Heart right ventricle (tissue), 16 donors: ENCODE measurements around the gene FAM184B. TPM values are rescaled to one million over a fixed set of nuclear protein-coding genes. Genes with fewer than 3 reads are reported as not detected.

Source experiments
- ATAC-seq, 8 donors: fragments of 200-7000 bp; cut with Tn5 transposase; one replicate each; pipeline ENCODE4 v1.9.1; 2020; ENCODE audit warnings: mild to moderate bottlenecking in 8 of 8, moderate library complexity in 8 of 8, moderate number of reproducible peaks in 1 of 8
- DNase-seq, 2 donors: peaks; one replicate each; pipeline ENCODE4 v3.0.0-alpha.2; 2020
- H3K27ac ChIP-seq, 10 donors: fragments of 200-600 bp; sonication (generic) in 2 of 10; one replicate each; pipeline versions ENCODE4 v1.5.0 to v1.8.0; 2020 to 2022; ENCODE audit warnings: mild to moderate bottlenecking in 3 of 10
- H3K27me3 ChIP-seq, 7 donors: fragments of 200-600 bp; one replicate each; pipeline ENCODE4 v1.8.0; 2021 to 2022; ENCODE audit warnings: mild to moderate bottlenecking in 2 of 7
- H3K36me3 ChIP-seq, 9 donors: fragments of 200-600 bp; sonication (generic) in 1 of 9; one replicate each; pipeline versions ENCODE4 v1.5.0 to v1.8.0; 2020 to 2022; ENCODE audit warnings: mild to moderate bottlenecking in 2 of 9
- H3K4me1 ChIP-seq, 9 donors: fragments of 200-600 bp; sonication (generic) in 1 of 9; one replicate each; pipeline versions ENCODE4 v1.5.0 to v1.8.0; 2020 to 2022; ENCODE audit warnings: mild to moderate bottlenecking in 4 of 9
- H3K4me3 ChIP-seq, 10 donors: fragments of 200-600 bp; sonication (generic) in 2 of 10; one replicate each; pipeline versions ENCODE4 v1.5.0 to v1.8.0; 2020 to 2022; ENCODE audit warnings: mild to moderate bottlenecking in 7 of 10, moderate library complexity in 2 of 10
- H3K9me3 ChIP-seq, 11 donors: fragments of 200-600 bp in 10 of 11; sonication (generic) in 2 of 11; one replicate each; pipeline versions ENCODE4 v1.5.0 to v1.8.0; 2013 to 2022; ENCODE audit warnings: mild to moderate bottlenecking in 2 of 11, control low read depth in 1 of 11, moderate library complexity in 1 of 11
- WGBS, 2 donors: extraction: QIAGEN DNeasy Blood & Tissue Kit; methylation state at CpG; one replicate each; pipeline ENCODE4 v1.1.7; 2013; ENCODE audit warnings: inconsistent platforms in 1 of 2; 5-methylcytosine and 5-hydroxymethylcytosine counted together
- intact Hi-C, 10 donors: fragments of 100-400 bp; cut with DNase I; formaldehyde crosslinking; loops; one replicate each; pipeline versions ENCODE4 v1.11.1 to v1.14.2; 2022
- polyA plus RNA-seq, 2 donors: library from polyadenylated mRNA; stranded (reverse); fragments of 200-250 nt; gene quantifications; one replicate each; pipeline ENCODE4 v1.2.3, GENCODE V29; 2013
- total RNA-seq, 10 donors: library from RNA; stranded (reverse); fragmentation: NEBNext Ultra II Directional in 3 of 10; extraction: Animal tissue kit (Norgen Biotek cat#: 25700) in 3 of 10; gene quantifications; one replicate each; pipeline versions ENCODE4 v1.2.1 to v1.2.4, GENCODE V29; 2021 to 2023
- TF ChIP-seq, protein P1 (sequence below), 9 donors: fragments of 200-600 bp; sonication (generic) in 2 of 9; IDR thresholded peaks; one replicate each; pipeline versions ENCODE4 v1.5.0 to v1.8.0; 2021 to 2022; ENCODE audit warnings: antibody characterized with exemption in 9 of 9, mild to moderate bottlenecking in 5 of 9, moderate library complexity in 1 of 9
- donor health status: Arrhythmogenic right ventricular cardiomyopathy.
- donor health status: ischemic (EF 13 %, LVEDD 7.1; RV severe dilation, severe dysfunction).
- donor health status: healthy with polysubstance abuse.
- donor health status: DM: no; HTN: yes; CAD: no.
- donor health status: DM: no; HTN: no; CAD: no.
- donor health status: ischemic (EF 25% LVEDD 6.9; RV normal size, moderate dysfunction).
- donor health status: ischemic (EF 25% LVEDD 5.7; RV mildly dilated, moderate dysfunction).
- donor health status: healthy.
- donor health status: DM: yes; HTN: yes; CAD: no.
- donor health status: Ischemic cardiomyopathy.
- donor health status: ischemic (EF 35%, LVEDD 5.7; RV mildly dilated, moderate dysfunction).
- donor health status: nonischemic (EF 11% LVEDD 7.7; RV severe dilation, severe dysfunction).
- donor health status: DM: yes; HTN: yes; CAD: no.
- donor health status: PGD.
- donor health status: ischemic (EF 29% LVEDD 5.4; RV normal size, mild dysfunction).
- donor health status: nonischemic (EF 23%, LVEDD 6.1; RV moderate dilation, normal function).

Gene FAM184B
- total and polyA plus RNA-seq, 12 donors = 0.01 to 0.07 TPM; not detected in 10

DNA sequence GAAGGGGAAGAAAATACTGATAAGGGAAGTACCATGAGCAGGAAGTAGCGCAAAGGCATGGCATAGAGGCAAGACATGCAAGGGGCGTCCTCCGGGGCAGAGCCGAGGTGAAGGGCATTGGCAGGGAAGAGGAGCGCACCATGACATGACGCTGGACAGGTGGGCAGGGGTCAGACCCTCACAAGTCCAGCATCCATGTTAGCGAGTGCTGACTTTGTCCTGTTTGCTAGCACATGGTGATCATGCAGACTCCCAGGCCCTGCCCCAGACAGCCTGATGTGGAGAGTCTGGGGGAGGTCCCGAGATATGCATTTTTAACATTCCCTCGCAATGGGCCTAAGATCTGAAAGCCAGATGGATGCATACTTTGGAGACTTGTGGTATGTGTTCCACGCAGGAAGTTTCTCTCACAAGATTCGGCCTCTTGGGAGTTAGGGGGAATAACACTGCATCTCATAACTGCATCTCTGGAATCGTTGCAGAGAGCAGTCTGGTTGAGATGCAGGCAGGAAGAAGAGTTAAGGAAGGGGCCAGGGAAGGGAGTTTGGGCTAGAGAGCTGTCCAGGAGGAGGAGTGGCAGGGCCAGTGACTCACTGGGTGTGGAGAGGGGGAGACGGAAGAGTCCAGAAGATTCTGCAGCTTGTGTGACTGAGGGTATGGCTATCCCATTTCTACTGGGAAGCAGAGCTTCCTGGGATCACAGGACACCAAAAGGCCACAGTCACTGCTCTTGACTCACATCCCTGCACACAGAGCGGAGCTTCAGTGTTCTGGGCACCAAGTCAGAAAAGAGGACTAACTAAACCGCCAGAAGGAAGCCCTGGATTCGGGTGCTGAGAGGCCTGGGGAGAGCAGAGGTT is 59.7 kb downstream of the FAM184B start:
- intact Hi-C loops = no loop called here
- peak in 4 of 8 donors; percentile 25 to 56 (median 44) for ATAC-seq
- Histone ChIP-seq H3K27me3 (no peaks in the 10 kb centered on the region), H3K4me3 (no peak overlapping the region), H3K9me3 (no peaks in the 10 kb centered on the region), H3K4me1 (peaks cover 0 to 3% (median 0%) of the 10 kb centered on the region in 9 donors), H3K36me3 (no peaks in the 10 kb centered on the region), H3K27ac (no peak overlapping the region)
- no peak for DNase-seq
- 69 to 72% methylated on average over 16 of the region's 16 CpGs for WGBS, 2 donors
- TF ChIP-seq, protein P1, sequence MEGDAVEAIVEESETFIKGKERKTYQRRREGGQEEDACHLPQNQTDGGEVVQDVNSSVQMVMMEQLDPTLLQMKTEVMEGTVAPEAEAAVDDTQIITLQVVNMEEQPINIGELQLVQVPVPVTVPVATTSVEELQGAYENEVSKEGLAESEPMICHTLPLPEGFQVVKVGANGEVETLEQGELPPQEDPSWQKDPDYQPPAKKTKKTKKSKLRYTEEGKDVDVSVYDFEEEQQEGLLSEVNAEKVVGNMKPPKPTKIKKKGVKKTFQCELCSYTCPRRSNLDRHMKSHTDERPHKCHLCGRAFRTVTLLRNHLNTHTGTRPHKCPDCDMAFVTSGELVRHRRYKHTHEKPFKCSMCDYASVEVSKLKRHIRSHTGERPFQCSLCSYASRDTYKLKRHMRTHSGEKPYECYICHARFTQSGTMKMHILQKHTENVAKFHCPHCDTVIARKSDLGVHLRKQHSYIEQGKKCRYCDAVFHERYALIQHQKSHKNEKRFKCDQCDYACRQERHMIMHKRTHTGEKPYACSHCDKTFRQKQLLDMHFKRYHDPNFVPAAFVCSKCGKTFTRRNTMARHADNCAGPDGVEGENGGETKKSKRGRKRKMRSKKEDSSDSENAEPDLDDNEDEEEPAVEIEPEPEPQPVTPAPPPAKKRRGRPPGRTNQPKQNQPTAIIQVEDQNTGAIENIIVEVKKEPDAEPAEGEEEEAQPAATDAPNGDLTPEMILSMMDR (IDR thresholded peaks at IDR 0.05) = no peak

DNA sequence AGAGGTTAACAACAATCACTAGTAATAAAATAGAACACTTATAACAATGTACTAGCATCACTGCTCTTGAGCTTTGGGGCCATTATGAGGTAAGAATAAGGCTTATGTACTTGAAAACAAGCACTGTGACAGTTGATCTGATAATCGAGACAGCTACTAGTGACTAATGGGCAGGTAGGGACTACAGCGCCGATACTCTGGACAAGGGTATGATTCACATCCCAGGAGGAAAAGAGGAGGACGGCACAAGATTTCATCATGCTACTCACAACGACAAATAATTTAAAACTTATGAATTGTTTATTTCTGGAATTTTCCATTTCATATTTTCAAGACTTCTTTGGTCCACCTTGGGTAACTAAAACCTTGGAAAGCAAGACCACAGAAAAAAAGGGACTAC is 62.3 kb downstream of the FAM184B start:
- Histone ChIP-seq H3K9me3 (no peaks in the 10 kb centered on the region), H3K27ac (no peak overlapping the region), H3K27me3 (no peaks in the 10 kb centered on the region), H3K4me3 (no peak overlapping the region), H3K4me1 (peaks cover 0 to 3% (median 0%) of the 10 kb centered on the region in 9 donors), H3K36me3 (no peaks in the 10 kb centered on the region)
- ATAC-seq = no peak
- intact Hi-C loops = no loop called here
- TF ChIP-seq, protein P1 (IDR thresholded peaks at IDR 0.05) = no peak
- no peak for DNase-seq
- WGBS, 2 donors = 89 to 92% methylated on average over 5 of the region's 5 CpGs

DNA sequence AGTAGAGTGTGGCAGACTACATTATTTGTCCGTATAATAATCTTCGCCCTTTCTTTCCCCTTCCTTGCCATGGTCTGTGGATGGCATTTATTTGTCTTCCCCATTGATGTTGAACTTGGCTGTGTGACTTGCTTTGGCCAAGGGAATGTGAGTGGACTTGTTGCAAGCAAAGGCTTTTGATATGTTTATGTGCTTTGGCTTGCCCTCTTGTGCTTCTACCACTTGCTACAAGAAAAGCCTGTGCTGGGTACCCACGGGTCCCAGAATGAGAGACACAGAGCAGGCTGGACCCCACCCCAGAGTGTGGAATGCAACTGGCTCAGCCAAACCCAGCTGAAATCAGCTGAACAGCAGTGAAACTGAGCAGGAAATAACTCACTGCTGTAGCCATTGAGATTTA is 63.0 kb downstream of the FAM184B start:
- peaks cover 0 to 3% (median 0%) of the 10 kb centered on the region in 9 donors for H3K4me1 ChIP-seq
- intact Hi-C loops = no loop called here
- no peaks in the 10 kb centered on the region for H3K9me3 ChIP-seq
- no peak overlapping the region for H3K27ac ChIP-seq
- no peak for ATAC-seq
- TF ChIP-seq, protein P1 (IDR thresholded peaks at IDR 0.05) = no peak
- no peak for DNase-seq
- 75 to 79% methylated on average over 3 of the region's 3 CpGs for WGBS, 2 donors
- H3K27me3 ChIP-seq = no peaks in the 10 kb centered on the region
- no peak overlapping the region for H3K4me3 ChIP-seq
- no peaks in the 10 kb centered on the region for H3K36me3 ChIP-seq

DNA sequence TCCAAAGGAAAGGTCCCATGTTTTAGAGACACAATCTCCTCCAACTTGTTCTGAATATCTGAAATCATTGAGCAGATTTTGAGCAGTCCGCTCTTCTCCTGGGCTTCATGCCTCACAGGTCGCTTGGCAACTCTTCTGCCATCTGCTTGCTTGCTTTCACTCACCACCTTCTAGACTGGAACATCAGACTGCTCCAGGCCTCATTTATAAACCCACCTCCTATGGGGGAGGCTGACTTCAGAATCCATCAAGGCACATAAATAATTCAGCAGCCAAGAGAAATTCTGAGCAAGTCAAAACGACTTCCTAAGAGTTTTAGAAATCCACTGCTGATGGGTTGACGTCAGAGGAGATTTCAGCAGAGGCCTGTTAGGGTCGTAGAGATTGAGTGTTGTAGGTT is 64.1 kb downstream of the FAM184B start:
- no peak for DNase-seq
- TF ChIP-seq, protein P1 (IDR thresholded peaks at IDR 0.05) = no peak
- H3K9me3 ChIP-seq = no peaks in the 10 kb centered on the region
- H3K27ac ChIP-seq = no peak overlapping the region
- H3K27me3 ChIP-seq = no peaks in the 10 kb centered on the region
- intact Hi-C loops = no loop called here
- WGBS, 2 donors = 57 to 58% methylated on average over 5 of the region's 5 CpGs
- H3K4me1 ChIP-seq = peaks cover 0 to 1% (median 0%) of the 10 kb centered on the region in 9 donors
- H3K36me3 ChIP-seq = no peaks in the 10 kb centered on the region
- no peak overlapping the region for H3K4me3 ChIP-seq
- no peak for ATAC-seq
